Measurements from ENCODE around the gene ELAC2. TPM values are rescaled to one million over a fixed set of nuclear protein-coding genes. Genes with fewer than 3 reads are reported as not detected.

The ELAC2 gene
- total RNA-seq, result 39.0 TPM

DNA sequence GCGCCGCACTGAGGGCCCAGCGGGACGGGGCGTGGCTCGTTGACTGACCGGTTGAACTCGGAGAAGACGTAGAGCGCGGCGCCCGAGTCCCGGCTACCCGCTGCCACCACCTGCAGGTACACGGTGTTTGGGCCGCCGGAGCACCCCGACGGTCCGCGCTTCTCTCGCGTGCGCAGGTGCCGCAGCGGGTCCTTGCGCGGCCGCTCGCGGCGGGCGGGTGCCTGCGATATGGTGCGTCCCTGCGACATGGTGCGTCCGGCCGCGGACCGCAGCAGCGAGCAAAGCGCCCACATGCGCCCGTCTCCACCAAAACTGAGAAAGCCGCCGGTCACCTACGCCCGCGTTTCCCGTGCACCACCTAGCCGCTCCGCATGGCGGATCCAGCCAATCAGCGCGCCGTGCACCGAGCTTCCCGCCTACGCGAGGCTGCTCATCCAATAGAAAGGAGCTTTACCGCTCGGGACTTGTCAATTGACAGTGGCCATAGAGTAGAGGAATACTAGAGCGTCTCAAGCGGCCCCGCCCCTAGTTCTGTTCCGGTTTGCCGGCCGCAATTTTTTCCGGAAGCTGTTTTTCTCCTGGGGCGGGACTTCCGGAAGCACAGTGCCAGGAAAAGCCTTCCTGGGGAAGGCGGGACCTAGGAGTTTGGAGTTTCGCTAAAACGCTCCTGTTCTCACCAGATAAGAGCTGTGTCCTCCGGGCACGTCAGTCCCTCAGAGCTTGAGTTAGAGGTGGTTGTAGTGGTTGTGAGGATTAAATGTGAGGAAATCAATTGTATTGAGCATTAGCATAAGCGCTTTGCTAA lies at the start of gene ELAC2:
ELAC2 (minus strand) TSS at position 373 of the 805 bp plus-strand sequence; CDS start at position 293, 80 bp downstream.
- peak; percentile 100 for ATAC-seq

- ATAC-seq, result no peak
Measured at GRCh38 chr17:13065032-13065431, 47.2 kb upstream of the ELAC2 start.

GRCh38 chr17:13055131-13055530 lies 37.3 kb upstream of the ELAC2 start:
- ATAC-seq, result no peak

GRCh38 chr17:13054666-13055065 lies 36.8 kb upstream of the ELAC2 start:
- ATAC-seq, result no peak

DNA sequence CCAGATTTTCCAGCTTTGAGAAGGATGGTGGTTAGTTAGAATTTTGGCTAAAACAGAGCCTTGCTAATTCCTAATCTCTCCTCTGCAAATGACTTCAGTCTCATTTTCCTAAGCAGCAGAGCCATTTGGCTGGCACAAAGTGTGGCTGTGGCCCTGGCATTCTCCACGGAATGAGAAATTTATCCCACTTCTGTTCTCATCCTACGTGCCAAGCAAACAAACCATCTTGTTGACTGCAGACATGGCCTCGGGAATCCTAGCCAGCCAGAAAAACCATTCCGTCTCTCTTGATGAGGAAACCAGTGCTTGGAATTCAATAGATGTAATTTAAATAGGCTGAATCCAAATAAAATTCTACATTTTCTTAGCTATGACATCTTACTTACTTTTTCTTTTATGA lies 34.1 kb upstream of the ELAC2 start:
- ATAC-seq, result no peak

- no peak for ATAC-seq
Measured at GRCh38 chr17:13047011-13047606, 29.3 kb upstream of the ELAC2 start.

- no peak for ATAC-seq
Measured at GRCh38 chr17:13046361-13046760, 28.5 kb upstream of the ELAC2 start.

- no peak for ATAC-seq
Measured at GRCh38 chr17:13044572-13045065, 26.8 kb upstream of the ELAC2 start.

DNA sequence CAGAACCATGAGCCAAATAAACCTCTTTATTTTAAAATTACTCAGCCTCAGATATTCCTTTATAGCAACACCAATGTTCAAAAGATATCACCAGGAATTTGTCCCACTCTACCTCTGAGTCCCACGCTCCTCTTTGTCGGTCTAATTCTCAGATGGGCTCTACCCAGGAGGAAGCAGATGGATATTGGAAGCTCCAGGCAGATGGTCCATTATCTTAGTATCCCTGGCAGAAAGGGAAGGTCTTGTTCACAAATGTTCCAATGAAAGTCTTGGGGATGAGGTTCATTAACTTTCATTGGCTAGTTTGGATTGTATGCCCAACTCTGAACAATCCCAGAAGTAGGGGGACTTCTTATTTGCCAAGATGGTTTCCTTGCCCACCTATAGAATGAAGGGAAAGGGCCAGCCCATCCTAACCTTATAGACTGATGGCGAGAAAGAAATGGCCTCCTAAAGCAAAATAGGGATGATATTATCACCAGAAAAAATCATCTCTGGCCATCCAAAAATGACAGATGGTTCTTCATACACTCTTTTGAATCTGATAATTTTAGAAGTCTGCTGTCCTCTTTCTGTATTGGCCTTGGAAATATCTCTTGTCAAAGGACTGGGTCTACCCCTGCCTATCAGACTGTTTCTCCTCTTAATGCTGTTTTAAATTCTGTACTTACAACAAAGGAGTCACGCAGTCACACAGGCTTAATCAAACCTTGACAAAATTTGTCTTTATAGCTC lies 21.3 kb upstream of the ELAC2 start:
- no peak for ATAC-seq

DNA sequence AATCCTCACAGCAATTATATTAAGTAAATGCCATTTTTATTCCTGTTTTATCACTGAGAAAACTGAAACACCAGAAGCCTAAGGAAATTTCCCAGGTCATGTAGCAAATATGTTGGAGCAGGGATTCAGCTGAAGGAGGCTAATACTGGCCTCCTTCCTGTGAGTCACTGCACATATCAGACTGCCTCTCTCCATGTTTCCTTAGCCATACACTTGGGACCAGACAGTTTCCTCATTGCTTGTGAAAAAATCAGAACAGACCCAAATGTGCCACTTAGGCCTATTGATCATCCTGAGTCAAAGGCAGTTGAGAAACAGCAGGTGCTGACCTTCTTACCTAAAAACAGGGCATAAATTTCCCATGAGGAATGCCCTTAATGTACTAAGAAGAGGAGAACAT lies 18.9 kb upstream of the ELAC2 start:
- no peak for ATAC-seq

DNA sequence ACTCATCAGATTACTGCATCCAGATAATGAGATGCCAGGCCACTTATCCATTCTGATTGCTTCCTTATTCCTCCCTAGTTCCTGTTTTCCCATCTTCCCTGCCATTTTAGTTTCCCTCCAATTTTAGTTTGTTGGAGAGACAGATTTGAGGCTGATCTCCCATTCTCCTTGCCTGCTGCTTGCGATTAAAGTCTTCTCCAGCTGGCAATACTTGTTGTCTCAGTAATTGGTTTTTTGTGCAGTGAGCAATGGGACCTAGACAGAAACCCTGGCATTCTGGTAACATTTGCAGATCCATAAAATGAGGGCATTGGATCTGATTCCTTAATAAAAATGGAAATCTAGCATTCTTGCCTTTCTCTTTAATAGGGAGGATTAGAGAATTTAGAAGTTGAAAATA lies 17.6 kb upstream of the ELAC2 start:
- ATAC-seq, result no peak

- ATAC-seq, result peak; percentile 53
Measured at GRCh38 chr17:13031718-13032350, 14.0 kb upstream of the ELAC2 start.

GRCh38 chr17:13030459-13031300 lies 12.9 kb upstream of the ELAC2 start:
- ATAC-seq, result no peak

GRCh38 chr17:13030056-13030455 lies 12.2 kb upstream of the ELAC2 start:
- ATAC-seq, result no peak

- no peak for ATAC-seq
Measured at GRCh38 chr17:13029340-13029739, 11.5 kb upstream of the ELAC2 start.

DNA sequence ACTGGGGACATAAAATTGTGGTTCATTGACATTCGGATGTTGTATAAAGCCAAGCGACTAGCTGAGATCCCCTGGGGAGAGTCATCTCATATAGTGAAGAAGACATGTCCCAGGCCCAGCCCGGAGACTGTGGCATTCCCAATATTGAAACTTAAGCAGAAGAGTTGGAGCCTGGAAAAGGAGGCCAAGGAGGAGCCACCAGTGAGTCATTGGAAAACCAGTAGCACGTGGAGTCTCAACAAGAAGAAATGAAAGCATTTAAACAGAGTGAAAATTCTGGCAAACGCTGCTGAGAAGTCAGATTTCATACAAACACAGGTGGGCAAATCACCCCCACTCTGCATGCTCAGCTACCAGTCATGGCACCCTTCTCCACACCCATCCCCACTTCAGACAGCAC lies 9.4 kb upstream of the ELAC2 start:
- no peak for ATAC-seq

DNA sequence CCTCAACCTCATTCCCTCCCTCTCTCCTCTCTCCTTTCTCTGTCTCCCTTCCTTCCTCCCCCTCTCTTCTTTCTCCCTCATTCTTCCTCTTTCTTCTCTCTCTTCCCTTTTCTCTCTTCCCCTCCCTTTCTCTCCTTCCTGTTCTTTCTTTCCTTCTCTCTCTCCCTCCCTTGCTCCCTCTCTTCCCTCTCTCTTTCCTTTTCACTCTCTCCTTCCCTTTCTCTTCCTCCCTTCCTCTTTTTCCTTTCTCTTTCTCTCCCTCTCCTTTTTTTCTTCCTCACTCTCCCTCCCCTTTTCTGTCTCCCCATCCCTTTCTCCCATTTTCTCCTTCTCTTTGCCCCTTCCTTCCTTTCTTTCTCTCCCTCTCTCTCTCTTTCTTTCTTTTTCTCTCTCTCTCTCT lies 7.9 kb upstream of the ELAC2 start:
- ATAC-seq, result no peak

DNA sequence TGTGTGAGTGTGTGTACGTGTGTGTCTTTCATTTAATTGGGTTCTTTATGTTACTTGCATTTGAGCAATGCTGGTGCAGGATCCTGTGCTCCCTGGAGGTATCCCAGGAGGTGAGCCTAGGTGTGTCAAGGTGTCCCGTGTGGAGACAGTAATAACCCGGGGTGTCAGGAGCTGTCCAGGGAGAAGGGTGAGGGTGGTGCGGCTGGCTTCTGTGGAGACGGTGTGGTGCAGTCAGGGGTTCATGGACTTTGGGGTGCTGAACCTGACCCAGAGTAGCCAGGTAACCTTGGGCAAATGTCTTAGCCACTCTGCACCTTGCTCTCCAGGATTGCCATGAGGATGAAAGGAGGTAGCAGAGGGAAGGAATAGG lies 7.4 kb upstream of the ELAC2 start:
- ATAC-seq, result no peak

DNA sequence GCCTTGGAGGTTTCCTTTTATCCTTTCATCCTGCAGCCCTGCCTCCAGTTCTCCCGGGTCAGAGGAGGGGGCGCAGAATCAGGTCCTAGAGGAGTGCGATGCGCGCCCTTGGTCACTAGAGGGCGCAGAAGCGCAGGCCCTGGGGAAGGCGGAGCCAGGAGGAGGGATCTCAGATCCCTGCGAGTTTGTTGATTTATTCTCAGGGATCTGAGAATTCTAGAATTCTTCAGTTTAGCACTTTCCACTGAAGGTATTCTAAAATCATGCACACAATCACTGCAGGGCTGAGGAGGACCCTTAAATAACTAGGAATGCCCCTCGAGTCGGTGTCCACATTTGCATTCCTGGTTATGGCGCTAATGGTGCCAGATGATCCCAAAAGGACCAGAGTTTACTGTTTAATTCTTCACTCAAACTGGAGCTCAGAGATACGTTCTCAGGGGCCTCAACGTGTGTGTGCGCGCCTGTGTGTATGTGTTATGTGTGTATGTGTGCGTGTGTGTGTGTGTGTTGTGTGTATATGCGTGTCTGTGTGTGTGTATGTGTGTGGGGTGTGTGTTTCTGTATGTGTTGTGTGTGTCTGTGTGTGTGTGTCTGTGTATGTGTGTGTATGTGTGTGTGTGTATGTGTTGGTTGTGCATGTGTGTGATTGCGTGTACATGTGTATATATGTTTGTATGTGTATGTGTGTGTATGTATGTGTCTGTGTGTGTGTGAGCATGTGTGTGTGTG lies 6.9 kb upstream of the ELAC2 start:
- ATAC-seq, result peak; percentile 80

GRCh38 chr17:13024016-13024415 lies 6.2 kb upstream of the ELAC2 start:
- ATAC-seq, result peak; percentile 55

Measured in esophagus mucosa (tissue), 1 donor.